ENCODE results near the gene RHD.
A peak's percentile ranks its signal among the peaks of the same experiment; 100 is the strongest.
"Not testable (repeated sequence)": the region's sequence is repeated elsewhere in the genome, so short reads cannot be mapped to it uniquely, and the experiment has no call there.

Gene RHD

DNA sequence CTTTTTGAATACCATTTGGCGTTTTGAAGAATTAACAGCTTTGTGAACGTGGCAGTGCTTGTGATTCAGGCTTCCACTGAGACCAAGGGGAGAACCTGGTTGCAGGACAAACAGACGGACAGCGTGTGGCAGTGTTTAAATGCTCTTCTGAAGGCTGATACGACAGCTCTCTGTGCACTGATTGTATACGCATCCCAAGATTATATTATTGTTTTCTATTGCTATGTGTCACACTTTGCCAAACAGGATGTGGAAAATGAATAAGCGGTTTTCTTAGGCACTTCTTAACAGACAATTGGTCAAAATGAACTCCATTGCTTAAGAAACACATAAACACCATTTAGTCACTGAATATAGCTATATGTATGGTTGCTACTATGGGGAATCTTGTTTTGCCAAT lies 12.5 kb upstream of the RHD start:
- DNase-seq: not testable (repeated sequence)

DNA sequence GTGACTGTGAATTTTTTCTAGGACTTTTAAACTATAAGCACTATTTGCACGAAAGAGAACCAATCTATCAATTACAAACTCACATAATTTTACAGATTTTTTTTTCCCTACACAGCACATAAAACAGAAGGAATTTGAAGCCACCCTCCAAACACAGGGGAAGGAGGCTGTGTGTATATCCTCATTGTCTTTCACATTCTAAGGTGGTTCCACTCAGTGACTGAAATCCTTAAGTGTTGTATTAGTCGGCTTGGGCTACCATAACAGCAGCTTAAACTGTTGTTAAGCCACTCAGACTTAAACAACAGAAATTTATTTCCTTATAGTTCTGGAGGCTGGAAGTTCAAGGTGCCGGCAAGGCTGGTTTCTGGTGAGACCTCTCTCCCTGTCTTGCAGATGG lies 12.0 kb upstream of the RHD start:
- not testable (repeated sequence) for DNase-seq

- DNase-seq: not testable (repeated sequence)
Measured at GRCh38 chr1:25266554-25267287, 5.6 kb upstream of the RHD start.

DNA sequence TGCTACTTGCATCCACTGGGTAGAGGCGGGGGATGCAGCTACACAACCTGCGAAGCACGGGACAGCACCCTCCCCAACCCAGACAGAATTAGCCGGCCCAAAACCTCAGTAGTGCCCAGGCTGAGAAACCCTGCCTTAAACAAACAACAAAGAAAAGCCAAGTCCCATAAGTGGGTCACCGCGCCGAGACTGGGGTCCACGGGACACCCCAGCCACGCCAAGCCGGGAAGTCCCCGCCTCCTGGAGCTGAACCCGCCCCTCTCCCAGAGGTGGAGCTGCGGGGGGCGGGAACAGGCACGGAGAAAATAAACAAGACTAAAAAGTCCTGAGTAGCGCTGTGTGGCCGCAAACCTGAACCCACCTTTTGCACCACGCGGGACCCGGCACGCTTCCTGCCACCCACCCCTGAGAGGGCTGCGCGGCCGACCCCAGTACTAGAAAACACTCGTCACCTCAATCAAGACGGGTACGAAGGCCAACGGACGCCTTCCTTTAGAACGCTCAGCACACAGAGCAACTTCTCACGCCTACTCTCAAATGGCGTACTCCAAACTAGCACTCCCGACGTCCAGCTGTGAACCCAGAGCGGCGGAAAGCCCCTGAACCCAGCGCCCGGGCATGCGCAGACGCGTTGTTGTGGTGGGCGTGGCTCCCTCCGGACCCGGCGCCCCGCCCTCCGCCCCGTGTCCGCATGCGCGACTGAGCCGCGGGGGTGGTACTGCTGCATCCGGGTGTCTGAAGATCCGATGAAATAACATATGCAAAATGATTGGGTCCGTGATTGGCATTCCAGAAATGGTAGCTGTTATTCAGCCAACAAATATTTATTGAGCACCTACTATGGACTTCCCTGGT lies 4.8 kb upstream of the RHD start:
- peak; percentile 76 for DNase-seq

GRCh38 chr1:25268143-25268760 lies 4.1 kb upstream of the RHD start:
- not testable (repeated sequence) for DNase-seq

- DNase-seq: not testable (repeated sequence)
Measured at GRCh38 chr1:25275648-25276047, 3.3 kb downstream of the RHD start.

DNA sequence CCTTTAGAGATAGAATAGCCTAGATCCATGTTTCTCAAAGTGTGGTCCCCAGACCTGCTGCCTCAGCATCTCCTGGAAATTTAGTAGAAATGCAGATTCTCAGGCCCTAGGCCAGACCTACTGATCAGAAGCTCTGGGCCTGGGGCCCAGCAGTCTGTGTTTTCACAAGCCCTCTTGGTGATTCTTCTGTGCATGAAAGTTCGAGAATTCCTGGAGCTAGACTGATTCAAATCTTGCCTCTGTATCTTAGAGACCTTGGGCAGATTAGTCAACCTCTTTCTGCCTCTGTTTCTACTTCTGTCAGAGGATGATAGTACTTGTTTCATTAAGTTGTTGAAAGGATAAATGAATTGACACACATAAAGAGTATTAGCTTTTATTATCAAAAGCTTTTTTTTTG lies 5.0 kb downstream of the RHD start:
- DNase-seq: not testable (repeated sequence)

GRCh38 chr1:25278358-25278757 lies 6.0 kb downstream of the RHD start:
- not testable (repeated sequence) for DNase-seq

GRCh38 chr1:25278790-25279189 lies 6.5 kb downstream of the RHD start:
- not testable (repeated sequence) for DNase-seq

DNA sequence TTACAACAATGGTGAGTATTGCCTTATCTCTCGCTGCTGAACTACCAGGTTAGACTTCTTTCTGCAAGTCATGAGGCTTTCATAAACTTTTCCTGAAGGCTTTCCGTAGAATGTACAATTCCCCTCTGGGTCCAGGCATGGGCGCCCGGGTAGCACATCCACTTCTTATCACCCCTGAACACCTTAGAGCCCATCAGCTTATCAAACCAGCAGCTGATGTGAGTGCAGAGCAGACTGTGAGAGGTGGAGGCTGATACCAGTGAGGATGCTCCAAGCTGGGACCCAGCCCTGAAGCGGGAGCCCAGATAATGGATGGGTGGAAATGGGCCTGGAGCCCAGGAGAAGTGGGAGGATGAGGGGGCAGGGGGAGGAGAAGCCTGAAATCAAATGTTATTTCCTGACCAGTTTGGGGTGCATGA lies 7.4 kb downstream of the RHD start:
- not testable (repeated sequence) for DNase-seq

GRCh38 chr1:25285862-25286261 lies 13.6 kb downstream of the RHD start:
- DNase-seq: not testable (repeated sequence)

DNA sequence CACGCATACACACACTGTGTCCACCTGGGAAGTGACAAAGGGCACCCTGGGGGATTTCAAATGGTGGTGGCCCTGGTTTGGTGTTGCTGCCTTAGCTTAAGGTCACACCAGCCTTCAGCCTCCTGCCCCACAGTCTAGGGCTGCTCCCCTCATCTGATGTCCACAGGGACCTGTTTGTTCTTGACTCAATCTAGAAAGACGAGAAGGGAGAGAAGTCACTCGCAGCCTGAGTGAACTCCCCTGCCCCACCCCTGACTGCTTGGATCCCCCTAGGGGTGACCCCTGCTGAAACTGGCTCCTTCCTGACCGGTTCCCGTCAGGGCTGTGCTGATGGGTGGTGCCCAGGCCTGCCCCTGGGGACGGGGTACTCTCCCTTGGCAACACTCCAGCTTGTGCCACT lies 14.9 kb downstream of the RHD start:
- peak; percentile 22 for DNase-seq

- DNase-seq: not testable (repeated sequence)
Measured at GRCh38 chr1:25288573-25289101, 16.3 kb downstream of the RHD start.

DNA sequence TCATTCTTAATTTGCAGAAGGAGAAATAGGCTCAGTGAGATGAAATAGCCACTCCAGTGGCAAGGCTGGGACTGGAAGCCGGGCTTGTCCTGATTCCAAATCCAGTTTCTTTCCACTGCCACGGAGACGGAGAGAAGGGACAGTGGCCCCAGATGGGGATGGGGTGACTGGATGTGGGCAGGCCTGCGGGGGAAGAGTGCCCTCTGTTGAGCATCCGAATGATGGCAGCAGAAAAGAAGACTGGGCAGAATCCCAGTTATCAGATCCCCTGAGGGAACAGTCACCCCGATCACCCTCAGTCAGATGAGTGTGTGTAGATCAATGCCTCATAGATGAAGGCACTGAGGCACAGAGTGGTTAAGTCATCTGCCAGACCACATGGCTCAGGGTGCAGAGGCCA lies 17.7 kb downstream of the RHD start:
- DNase-seq: not testable (repeated sequence)

- DNase-seq: not testable (repeated sequence)
Measured at GRCh38 chr1:25293426-25293825, 21.1 kb downstream of the RHD start.

DNA sequence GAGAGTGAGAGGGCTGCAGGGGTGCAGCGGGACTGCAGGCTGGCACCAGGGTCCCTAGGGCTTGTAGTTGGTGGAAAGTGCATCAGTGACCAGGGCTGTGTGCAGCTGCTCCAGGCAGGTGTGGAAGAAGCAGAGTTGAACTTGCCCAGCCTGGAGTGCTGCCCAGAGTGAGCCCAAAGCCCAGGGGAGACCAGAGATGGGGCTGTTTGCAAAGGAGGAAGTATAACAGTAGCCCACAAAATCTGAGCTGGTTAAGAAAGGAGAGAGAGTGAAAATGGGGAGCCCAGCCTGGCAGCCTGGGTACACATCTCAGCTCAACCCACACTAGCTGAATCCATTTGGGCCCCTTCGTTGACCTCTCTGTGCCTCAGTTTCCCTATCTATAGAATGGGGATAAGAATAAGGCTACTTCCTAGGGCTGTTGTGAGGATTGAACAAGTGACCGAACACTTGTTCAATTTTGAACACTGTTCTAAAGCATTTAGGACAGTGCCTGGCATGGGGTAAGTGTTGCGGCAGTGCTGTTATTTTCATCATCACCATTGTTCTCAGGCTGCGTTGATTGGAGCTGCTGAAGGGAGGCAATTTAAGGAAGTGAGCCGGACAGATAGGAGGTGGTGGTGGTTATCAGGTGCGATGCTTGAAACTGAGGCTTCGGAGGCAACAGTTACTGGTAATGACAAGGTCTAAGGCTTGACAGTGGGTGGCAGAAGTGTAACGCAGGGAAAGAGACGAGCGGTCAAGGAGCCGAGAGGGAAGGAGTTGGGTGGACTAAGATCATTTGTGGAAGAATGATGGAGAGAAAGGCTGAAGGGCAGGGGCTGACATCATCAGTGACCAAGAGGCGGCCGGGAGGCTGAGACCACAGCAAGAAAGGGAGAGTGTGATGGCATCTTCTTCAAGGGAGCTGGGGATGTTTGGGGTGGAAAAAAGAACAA lies 22.8 kb downstream of the RHD start:
- not testable (repeated sequence) for DNase-seq

GRCh38 chr1:25296501-25296900 lies 24.2 kb downstream of the RHD start:
- not testable (repeated sequence) for DNase-seq

DNA sequence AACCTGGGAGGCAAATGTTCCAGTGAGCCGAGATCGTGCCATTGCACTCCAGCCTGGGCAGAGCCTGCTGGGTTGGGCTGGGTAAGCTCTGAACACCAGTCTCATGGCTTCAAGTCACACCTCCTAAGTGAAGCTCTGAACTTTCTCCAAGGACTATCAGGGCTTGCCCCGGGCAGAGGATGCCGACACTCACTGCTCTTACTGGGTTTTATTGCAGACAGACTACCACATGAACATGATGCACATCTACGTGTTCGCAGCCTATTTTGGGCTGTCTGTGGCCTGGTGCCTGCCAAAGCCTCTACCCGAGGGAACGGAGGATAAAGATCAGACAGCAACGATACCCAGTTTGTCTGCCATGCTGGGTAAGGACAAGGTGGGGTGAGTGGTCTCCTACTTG lies 28.4 kb downstream of the RHD start:
- DNase-seq: not testable (repeated sequence)

GRCh38 chr1:25302330-25302729 lies 30.0 kb downstream of the RHD start:
- DNase-seq: not testable (repeated sequence)

- DNase-seq: not testable (repeated sequence)
Measured at GRCh38 chr1:25304936-25305335, 32.6 kb downstream of the RHD start.

DNA sequence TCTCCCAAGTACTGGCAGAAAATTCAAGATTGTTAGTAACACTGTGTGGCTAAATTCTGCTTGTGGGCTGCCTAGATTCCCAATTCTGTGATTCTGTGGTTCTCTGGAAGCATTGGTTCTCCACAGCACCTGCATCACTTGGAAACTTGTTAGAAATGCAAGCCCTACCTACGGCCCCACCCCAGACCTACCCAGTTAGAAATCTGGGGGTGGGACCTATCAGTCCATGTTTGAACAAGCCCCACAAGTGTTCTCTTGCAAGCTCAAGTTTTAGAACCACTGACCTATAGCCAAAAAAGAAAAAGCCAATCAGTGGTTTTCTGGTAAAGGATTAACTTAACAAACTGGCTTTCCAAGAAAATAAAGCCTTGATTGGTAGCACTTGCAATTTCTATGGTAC lies 35.9 kb downstream of the RHD start:
- not testable (repeated sequence) for DNase-seq

DNA sequence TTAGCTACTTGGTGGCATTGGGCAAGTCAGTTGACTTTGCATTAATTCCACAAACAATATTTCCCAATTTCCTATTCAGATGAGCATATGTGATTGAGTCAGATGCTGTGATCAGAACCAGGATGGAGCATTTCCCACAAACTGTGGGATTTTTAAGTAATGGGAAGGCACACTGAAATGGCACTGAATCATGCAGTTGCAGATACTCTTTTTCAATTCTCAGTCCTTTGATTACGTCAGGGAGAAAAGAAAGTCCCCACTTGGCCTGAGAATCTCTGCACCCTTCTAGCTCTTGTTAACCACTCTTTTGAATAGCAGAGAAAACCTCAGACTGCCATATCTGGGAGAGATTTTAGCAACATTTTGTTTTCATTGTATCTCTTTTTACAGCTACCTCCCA lies 36.8 kb downstream of the RHD start:
- not testable (repeated sequence) for DNase-seq

All from NCI-H69 (cell line).